ENCODE data around the gene AFDN.

GRCh38 chr6:167988154-167988495, 161.4 kb downstream of the AFDN start:
- TF ChIP-seq CTCF (IDR thresholded peaks at IDR 0.05): no peak
- no peak for TF ChIP-seq EP300 (IDR thresholded peaks at IDR 0.05)
- no peak for TF ChIP-seq POLR2A (IDR thresholded peaks at IDR 0.05)
- TF ChIP-seq POLR2AphosphoS5 (IDR thresholded peaks at IDR 0.05): no peak

Data from upper lobe of left lung (tissue), 4 donors.